ENCODE data around the gene TLR7.

DNA sequence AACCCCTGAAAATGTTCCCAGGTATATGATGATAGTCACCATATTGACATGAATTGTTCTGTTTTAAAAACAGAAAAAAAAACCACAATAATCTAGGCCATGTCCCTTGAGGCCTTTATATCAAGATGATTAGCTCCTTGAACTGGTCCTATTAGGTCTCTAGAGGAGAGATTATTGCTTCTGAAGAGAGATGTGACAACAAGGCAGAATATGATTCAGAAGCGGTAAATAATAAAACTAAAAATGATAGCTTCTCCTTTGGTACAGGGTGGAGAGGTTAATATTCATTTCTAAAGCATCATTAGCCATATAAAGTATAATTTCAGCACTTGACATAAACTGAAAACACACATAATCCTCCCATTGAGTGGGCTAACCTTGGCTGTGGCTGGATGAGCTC is 65.4 kb downstream of the TLR7 start:
- TF ChIP-seq POLR2AphosphoS5 (IDR thresholded peaks at IDR 0.05; ENCODE audit: low read depth, low read length): no peak
- TF ChIP-seq, protein P1, sequence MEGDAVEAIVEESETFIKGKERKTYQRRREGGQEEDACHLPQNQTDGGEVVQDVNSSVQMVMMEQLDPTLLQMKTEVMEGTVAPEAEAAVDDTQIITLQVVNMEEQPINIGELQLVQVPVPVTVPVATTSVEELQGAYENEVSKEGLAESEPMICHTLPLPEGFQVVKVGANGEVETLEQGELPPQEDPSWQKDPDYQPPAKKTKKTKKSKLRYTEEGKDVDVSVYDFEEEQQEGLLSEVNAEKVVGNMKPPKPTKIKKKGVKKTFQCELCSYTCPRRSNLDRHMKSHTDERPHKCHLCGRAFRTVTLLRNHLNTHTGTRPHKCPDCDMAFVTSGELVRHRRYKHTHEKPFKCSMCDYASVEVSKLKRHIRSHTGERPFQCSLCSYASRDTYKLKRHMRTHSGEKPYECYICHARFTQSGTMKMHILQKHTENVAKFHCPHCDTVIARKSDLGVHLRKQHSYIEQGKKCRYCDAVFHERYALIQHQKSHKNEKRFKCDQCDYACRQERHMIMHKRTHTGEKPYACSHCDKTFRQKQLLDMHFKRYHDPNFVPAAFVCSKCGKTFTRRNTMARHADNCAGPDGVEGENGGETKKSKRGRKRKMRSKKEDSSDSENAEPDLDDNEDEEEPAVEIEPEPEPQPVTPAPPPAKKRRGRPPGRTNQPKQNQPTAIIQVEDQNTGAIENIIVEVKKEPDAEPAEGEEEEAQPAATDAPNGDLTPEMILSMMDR (IDR thresholded peaks at IDR 0.05): no peak
- TF ChIP-seq TCF7L2 (IDR thresholded peaks at IDR 0.05; ENCODE audit: low read depth, low read length): no peak
- TF ChIP-seq, protein P2, sequence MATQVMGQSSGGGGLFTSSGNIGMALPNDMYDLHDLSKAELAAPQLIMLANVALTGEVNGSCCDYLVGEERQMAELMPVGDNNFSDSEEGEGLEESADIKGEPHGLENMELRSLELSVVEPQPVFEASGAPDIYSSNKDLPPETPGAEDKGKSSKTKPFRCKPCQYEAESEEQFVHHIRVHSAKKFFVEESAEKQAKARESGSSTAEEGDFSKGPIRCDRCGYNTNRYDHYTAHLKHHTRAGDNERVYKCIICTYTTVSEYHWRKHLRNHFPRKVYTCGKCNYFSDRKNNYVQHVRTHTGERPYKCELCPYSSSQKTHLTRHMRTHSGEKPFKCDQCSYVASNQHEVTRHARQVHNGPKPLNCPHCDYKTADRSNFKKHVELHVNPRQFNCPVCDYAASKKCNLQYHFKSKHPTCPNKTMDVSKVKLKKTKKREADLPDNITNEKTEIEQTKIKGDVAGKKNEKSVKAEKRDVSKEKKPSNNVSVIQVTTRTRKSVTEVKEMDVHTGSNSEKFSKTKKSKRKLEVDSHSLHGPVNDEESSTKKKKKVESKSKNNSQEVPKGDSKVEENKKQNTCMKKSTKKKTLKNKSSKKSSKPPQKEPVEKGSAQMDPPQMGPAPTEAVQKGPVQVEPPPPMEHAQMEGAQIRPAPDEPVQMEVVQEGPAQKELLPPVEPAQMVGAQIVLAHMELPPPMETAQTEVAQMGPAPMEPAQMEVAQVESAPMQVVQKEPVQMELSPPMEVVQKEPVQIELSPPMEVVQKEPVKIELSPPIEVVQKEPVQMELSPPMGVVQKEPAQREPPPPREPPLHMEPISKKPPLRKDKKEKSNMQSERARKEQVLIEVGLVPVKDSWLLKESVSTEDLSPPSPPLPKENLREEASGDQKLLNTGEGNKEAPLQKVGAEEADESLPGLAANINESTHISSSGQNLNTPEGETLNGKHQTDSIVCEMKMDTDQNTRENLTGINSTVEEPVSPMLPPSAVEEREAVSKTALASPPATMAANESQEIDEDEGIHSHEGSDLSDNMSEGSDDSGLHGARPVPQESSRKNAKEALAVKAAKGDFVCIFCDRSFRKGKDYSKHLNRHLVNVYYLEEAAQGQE (IDR thresholded peaks at IDR 0.05; ENCODE audit: insufficient read depth in 1 of 2, low read depth in 2 of 2, low read length in 1 of 2): no peak
